GM12865 (cell line): Measurements from ENCODE around the gene WFDC12.

Source experiments
- DNase-seq: peaks from one replicate; pipeline ENCODE4 v3.0.0; 2010; ENCODE audit warnings: low read depth
- H3K4me3 ChIP-seq: 2 replicates; pipeline ENCODE4 v1.5.1; 2011; ENCODE audit warnings: mild to moderate bottlenecking, low read depth, low read length, control low read depth
- TF ChIP-seq, protein P1 (sequence below): IDR thresholded peaks from 2 replicates; pipeline ENCODE4 v1.5.1; 2011; ENCODE audit warnings: low read length, control low read depth, low read depth, inconsistent platforms; ENCODE audit not compliant: insufficient read depth; ENCODE audit errors: missing control alignments

The WFDC12 gene

GRCh38 chr20:45101333-45101850 lies 22.9 kb downstream of the WFDC12 start:
- H3K4me3 ChIP-seq = no peak overlapping the region
- TF ChIP-seq, protein P1, sequence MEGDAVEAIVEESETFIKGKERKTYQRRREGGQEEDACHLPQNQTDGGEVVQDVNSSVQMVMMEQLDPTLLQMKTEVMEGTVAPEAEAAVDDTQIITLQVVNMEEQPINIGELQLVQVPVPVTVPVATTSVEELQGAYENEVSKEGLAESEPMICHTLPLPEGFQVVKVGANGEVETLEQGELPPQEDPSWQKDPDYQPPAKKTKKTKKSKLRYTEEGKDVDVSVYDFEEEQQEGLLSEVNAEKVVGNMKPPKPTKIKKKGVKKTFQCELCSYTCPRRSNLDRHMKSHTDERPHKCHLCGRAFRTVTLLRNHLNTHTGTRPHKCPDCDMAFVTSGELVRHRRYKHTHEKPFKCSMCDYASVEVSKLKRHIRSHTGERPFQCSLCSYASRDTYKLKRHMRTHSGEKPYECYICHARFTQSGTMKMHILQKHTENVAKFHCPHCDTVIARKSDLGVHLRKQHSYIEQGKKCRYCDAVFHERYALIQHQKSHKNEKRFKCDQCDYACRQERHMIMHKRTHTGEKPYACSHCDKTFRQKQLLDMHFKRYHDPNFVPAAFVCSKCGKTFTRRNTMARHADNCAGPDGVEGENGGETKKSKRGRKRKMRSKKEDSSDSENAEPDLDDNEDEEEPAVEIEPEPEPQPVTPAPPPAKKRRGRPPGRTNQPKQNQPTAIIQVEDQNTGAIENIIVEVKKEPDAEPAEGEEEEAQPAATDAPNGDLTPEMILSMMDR = no peak
- no peak for DNase-seq

DNA sequence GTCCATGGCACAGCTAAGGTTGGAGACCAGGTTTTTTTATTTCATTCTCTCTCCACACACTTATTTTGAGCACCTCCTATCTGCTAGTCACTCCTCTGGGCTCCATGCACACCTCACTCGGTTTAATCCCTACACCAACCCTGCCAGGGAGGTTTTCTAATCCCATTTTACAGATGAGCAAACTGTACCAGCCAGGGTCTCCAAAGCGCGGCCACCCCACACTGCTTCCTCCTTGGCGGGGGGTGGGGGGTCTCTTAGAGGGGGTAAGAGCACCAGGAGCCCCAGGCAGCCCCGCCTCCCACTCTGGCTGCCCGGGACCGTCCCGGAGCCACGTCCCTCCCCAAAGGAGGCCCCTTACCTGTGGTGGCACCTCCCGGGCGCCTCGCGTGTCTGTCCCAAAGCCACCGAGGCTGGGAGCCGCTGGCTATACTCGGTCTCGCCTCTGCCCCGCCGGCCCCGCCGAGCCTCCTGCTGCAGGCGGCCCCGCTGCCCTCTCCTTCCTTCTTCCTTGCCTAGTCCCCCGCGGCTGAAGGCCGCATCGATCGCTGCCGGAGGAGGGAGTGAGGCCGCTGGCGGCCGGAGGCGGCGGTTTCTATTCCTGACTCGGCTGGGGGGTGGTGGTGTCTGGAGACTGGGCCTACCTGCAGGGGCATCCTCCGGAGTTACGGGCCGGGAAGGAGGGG lies 23.6 kb downstream of the WFDC12 start, which contains the start of gene KCNS1:
TSS of gene KCNS1 (minus strand) at position 565 of the 683 bp plus-strand sequence. CDS start 1,891 bp downstream, outside the sequence.
- H3K4me3 ChIP-seq = no peak within 1 kb of the TSS
- DNase-seq = no peak
- TF ChIP-seq, protein P1 = no peak

- no peak overlapping the region for H3K4me3 ChIP-seq
- peak; percentile 18 for DNase-seq
- TF ChIP-seq, protein P1 = no peak
Observed at GRCh38 chr20:45098103-45098773, 26.0 kb downstream of the WFDC12 start.

GRCh38 chr20:45097485-45098102 lies 26.7 kb downstream of the WFDC12 start:
- H3K4me3 ChIP-seq = no peak overlapping the region
- TF ChIP-seq, protein P1 = peak; percentile 16
- peak; percentile 45 for DNase-seq

DNA sequence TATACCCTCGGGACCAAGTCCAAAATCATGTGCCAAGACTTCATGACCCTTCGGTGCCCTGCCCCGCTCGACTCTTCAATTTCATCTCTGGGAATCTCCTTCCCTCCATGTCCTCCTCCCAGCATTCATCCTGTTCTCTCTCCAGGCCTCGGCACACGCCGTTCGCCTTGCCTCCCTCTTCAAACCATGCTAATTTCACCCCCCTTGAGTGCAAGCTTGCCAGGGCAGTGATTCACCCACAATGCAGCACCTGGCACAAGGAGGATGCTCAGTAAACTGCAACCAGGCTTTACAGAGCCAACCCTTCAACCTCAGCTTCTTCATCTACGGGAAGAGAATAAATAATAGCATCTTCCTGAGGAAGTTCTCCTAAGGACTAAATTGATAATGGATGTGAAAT lies 27.5 kb downstream of the WFDC12 start:
- H3K4me3 ChIP-seq = no peak overlapping the region
- no peak for DNase-seq
- TF ChIP-seq, protein P1 = no peak

DNA sequence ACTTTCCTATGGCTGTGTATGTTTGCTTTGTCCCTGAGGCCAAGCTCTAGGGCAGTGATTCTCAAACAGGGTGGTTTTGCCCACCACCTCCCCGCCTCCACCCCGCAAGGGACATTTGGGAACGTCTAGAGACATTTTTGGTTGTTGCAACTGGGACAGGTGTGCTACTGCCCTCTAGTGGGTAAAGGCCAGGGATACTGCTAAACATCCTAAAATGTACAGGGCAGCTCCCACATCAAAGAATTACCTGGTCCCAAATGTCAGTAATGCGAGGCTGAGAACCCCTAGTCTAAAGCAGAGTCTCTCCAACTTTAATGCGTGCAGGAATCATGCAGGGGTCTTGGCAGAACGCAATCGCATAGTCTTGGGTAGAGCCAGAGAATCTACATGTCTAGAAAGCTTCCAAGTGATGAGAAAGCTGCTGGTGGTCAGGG lies 28.4 kb downstream of the WFDC12 start:
- TF ChIP-seq, protein P1 = peak; percentile 80

More for the DNA sequence above, 28.4 kb downstream of the WFDC12 start:
- no peak overlapping the region for H3K4me3 ChIP-seq
- DNase-seq = peak; percentile 75
